ENCODE results near the gene HLA-DPA1.
"Not testable (repeated sequence)": the region's sequence is repeated elsewhere in the genome, so short reads cannot be mapped to it uniquely, and the experiment has no call there.

Gene HLA-DPA1

GRCh38 chr6:33073431-33073871 is at the start of gene HLA-DPA1:
Gene HLA-DPA1 (minus strand): TSS chr6:33073649.
- DNase-seq = peak; percentile 91

- no peak for DNase-seq
Observed at GRCh38 chr6:33123181-33123580, 49.7 kb upstream of the HLA-DPA1 start.

- DNase-seq = no peak
Observed at GRCh38 chr6:33120001-33120400, 46.6 kb upstream of the HLA-DPA1 start.

GRCh38 chr6:33118525-33119123 is 45.2 kb upstream of the HLA-DPA1 start:
- DNase-seq = peak; percentile 81

- DNase-seq = peak; percentile 16
Observed at GRCh38 chr6:33117811-33118277, 44.4 kb upstream of the HLA-DPA1 start.

- DNase-seq = no peak
Observed at GRCh38 chr6:33116841-33117711, 43.6 kb upstream of the HLA-DPA1 start.

- DNase-seq = no peak
Observed at GRCh38 chr6:33116417-33116816, 43.0 kb upstream of the HLA-DPA1 start.

- peak; percentile 42 for DNase-seq
Observed at GRCh38 chr6:33114406-33114805, 41.0 kb upstream of the HLA-DPA1 start.

GRCh38 chr6:33113755-33114154 is 40.3 kb upstream of the HLA-DPA1 start:
- DNase-seq = no peak

GRCh38 chr6:33112148-33112547 is 38.7 kb upstream of the HLA-DPA1 start:
- DNase-seq = peak; percentile 85

- DNase-seq = no peak
Observed at GRCh38 chr6:33108307-33108706, 34.9 kb upstream of the HLA-DPA1 start.

- no peak for DNase-seq
Observed at GRCh38 chr6:33107641-33108040, 34.2 kb upstream of the HLA-DPA1 start.

- no peak for DNase-seq
Observed at GRCh38 chr6:33105916-33106871, 32.7 kb upstream of the HLA-DPA1 start.

- DNase-seq = no peak
Observed at GRCh38 chr6:33105386-33105785, 31.9 kb upstream of the HLA-DPA1 start.

GRCh38 chr6:33104887-33105286 is 31.4 kb upstream of the HLA-DPA1 start:
- no peak for DNase-seq

GRCh38 chr6:33103776-33104175 is 30.3 kb upstream of the HLA-DPA1 start:
- DNase-seq = no peak

GRCh38 chr6:33101121-33101737 is 27.8 kb upstream of the HLA-DPA1 start:
- not testable (repeated sequence) for DNase-seq

GRCh38 chr6:33095681-33096080 is 22.2 kb upstream of the HLA-DPA1 start:
- DNase-seq = no peak

- DNase-seq = no peak
Observed at GRCh38 chr6:33093855-33094254, 20.4 kb upstream of the HLA-DPA1 start.

- no peak for DNase-seq
Observed at GRCh38 chr6:33092385-33092784, 18.9 kb upstream of the HLA-DPA1 start.

GRCh38 chr6:33091957-33092356 is 18.5 kb upstream of the HLA-DPA1 start:
- peak; percentile 78 for DNase-seq

GRCh38 chr6:33088931-33089620 is 15.6 kb upstream of the HLA-DPA1 start:
- DNase-seq = no peak

Measured in hematopoietic multipotent progenitor cell treated with erythropoietin and hydrocortisone succinate and interleukin-3 and kit ligand, for 4 days (in vitro differentiated cells).